ENCODE data around the gene EYA2.
"Not testable (repeated sequence)": the region's sequence is repeated elsewhere in the genome, so short reads cannot be mapped to it uniquely, and the experiment has no call there.

Gene EYA2

GRCh38 chr20:46897328-46897880 is 2.8 kb downstream of the EYA2 start:
- no peak for DNase-seq (ENCODE audit: low read depth)

GRCh38 chr20:46898423-46898822 is 3.8 kb downstream of the EYA2 start:
- no peak for DNase-seq (ENCODE audit: low read depth)

GRCh38 chr20:46899621-46900020 is 5.0 kb downstream of the EYA2 start:
- no peak for DNase-seq (ENCODE audit: low read depth)

- no peak for DNase-seq (ENCODE audit: low read depth)
These were observed 5.4 kb downstream of the EYA2 start for GRCh38 chr20:46900086-46900485.

- DNase-seq (ENCODE audit: low read depth) = no peak
These were observed 6.2 kb downstream of the EYA2 start for GRCh38 chr20:46900826-46901225.

GRCh38 chr20:46901638-46902037 is 7.0 kb downstream of the EYA2 start:
- DNase-seq (ENCODE audit: low read depth) = no peak

GRCh38 chr20:46903256-46903655 is 8.6 kb downstream of the EYA2 start:
- DNase-seq (ENCODE audit: low read depth) = no peak

GRCh38 chr20:46903937-46904336 is 9.3 kb downstream of the EYA2 start:
- no peak for DNase-seq (ENCODE audit: low read depth)

GRCh38 chr20:46905364-46906125 is 10.9 kb downstream of the EYA2 start:
- DNase-seq (ENCODE audit: low read depth) = no peak

GRCh38 chr20:46913329-46914044 is 18.8 kb downstream of the EYA2 start:
- DNase-seq (ENCODE audit: low read depth) = no peak

- no peak for DNase-seq (ENCODE audit: low read depth)
These were observed 20.2 kb downstream of the EYA2 start for GRCh38 chr20:46914789-46915379.

- DNase-seq (ENCODE audit: low read depth) = no peak
These were observed 21.1 kb downstream of the EYA2 start for GRCh38 chr20:46915575-46916257.

- DNase-seq (ENCODE audit: low read depth) = no peak
These were observed 21.6 kb downstream of the EYA2 start for GRCh38 chr20:46916258-46916603.

- DNase-seq (ENCODE audit: low read depth) = no peak
These were observed 22.5 kb downstream of the EYA2 start for GRCh38 chr20:46917155-46917554.

GRCh38 chr20:46920114-46920513 is 25.5 kb downstream of the EYA2 start:
- no peak for DNase-seq (ENCODE audit: low read depth)

GRCh38 chr20:46922841-46923240 is 28.2 kb downstream of the EYA2 start:
- DNase-seq (ENCODE audit: low read depth) = not testable (repeated sequence)

GRCh38 chr20:46923550-46923949 is 28.9 kb downstream of the EYA2 start:
- no peak for DNase-seq (ENCODE audit: low read depth)

GRCh38 chr20:46928580-46929132 is 34.0 kb downstream of the EYA2 start:
- no peak for DNase-seq (ENCODE audit: low read depth)

- no peak for DNase-seq (ENCODE audit: low read depth)
These were observed 35.3 kb downstream of the EYA2 start for GRCh38 chr20:46929902-46930301.

GRCh38 chr20:46930640-46931339 is 36.1 kb downstream of the EYA2 start:
- DNase-seq (ENCODE audit: low read depth) = no peak

- DNase-seq (ENCODE audit: low read depth) = no peak
These were observed 37.1 kb downstream of the EYA2 start for GRCh38 chr20:46931699-46932098.
